ENCODE results near the gene TACC2.

Gene TACC2

GRCh38 chr10:122173337-122173736 is 184.4 kb downstream of the TACC2 start:
- no peak for DNase-seq

DNA sequence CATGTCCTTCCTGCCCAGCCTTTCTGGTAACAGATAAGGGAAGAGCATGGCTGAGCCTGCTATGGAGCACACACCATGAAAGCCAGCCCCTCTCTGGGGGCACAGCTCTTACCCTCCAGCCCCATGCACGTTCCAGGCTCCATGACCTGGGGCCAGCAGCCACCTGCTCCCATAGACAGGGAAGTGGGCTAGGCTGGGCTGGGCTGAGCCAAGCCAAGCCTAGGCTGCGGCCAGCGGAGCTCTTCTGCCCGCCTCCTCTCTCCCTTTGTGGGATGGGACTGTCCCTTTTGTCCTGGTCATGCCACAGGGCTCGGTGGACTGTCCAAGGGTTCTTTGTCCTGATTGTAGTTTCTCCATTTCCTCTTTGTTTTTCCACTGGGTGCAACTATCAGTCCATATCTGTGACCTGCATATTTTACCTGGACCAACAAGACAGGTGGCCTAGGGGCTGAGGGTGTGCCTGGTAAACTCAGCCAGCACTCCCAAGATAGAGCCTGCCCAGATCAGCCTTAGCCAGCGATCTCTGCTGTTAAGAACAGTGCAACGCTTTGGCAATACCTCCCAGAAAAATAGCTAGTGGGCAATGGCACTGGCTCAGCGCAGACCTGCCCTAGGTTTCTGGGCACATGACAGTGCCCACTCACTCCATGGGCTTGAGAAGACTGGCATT is 184.9 kb downstream of the TACC2 start:
- DNase-seq: no peak

GRCh38 chr10:122176232-122177213 is 187.6 kb downstream of the TACC2 start:
- DNase-seq: no peak

- no peak for DNase-seq
These were observed 189.7 kb downstream of the TACC2 start for GRCh38 chr10:122178655-122179054.

DNA sequence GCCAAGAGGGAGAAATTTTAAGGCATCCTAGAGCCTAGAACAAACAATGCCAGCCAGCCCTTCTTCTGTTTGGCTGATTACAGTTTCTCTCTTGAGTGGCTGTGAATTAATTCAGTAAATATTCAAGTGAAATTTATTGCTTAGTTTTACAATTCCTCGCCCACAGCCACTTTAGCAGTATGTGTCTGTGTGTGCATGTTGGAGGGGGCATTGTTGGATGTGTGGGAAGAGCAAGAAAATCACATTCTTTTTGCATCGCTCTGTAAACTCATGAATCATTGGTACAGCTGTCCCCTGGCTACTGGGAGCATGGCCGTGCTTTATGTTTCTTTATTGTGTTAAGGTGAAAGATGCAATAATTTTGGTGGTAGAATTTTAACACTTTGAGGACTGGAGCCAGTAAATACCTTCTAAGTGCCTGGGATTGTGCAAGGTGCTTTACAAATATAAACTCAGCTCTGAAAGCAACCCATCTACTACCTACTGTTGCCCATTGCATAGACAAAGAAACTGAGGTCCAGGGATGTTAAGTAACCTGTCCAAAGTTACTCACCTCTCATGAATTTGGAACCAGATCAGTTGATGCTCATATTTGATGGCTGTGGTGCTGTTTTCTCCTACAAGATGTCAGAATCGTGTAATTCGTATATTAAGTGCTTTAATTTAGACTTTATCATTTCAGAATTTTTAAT is 192.2 kb downstream of the TACC2 start:
- no peak for DNase-seq

- DNase-seq: no peak
These were observed 192.9 kb downstream of the TACC2 start for GRCh38 chr10:122181876-122182275.

- no peak for DNase-seq
These were observed 193.3 kb downstream of the TACC2 start for GRCh38 chr10:122182308-122182707.

DNA sequence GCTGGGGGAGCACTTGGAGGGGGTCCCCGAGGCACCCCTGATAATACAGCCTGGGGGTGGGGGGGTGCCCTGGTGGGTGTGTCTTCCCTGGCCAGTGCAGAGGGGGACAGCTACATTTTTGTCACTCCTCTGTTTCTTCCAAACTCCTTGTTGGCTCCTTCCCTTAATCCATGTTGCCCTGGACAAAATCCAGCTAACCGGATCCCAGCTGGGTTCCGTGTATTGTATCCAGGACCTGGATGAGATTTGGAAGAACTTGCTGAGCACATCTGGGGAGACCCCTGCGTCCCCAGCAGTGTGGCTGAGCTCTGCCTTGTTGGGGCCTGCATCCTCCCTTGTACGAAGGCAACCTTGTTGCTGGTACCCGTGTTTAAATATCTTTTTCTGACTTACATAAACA is 195.3 kb downstream of the TACC2 start:
- no peak for DNase-seq

GRCh38 chr10:122185643-122186042 is 196.7 kb downstream of the TACC2 start:
- no peak for DNase-seq

DNA sequence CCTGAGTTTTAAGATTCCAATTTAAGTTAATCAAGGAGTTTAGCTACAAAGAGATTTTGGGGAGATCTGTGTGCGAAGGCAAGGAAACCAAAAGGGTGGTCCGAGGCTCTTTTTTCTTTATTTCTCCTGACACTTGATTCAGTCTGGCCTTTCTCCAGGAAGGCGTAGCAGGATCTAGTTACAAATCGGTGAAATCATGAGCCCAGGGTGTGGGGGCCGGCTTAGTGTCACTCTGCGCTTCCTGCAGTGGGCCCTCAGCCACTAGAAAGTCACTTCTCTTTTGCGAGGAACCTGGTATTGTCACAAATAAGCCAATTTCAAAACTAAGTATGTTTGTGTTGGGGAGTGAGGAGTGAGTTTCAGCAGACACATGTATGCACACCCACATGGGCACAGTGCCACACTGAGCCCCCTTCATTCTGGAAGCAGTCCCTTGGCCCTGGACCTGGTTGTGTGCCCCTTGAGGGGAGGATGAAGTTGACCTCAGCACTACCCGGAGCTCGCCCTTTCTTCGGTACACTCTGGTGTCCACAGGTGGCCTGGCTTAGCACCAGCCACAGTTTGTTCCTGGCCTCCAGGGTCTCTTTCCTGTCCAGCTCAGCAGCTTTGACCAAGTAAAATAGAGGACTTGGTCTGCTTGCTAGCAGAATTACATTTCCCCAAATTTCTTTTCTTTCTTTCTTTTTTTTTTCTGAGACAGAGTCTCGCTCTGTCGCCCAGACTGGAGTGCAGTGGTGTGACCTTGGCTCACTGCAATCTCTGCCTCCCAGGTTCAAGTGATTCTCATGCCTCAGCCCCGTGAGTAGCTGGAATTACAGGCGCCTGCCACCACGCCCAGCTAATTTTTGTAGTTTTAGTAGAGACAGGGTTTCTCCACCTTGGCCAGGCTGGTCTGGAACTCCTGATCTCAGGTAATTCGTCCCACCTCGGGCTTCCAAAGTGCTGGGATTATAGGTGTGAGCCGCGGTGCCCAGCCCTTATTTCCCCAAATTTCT is 198.2 kb downstream of the TACC2 start:
- DNase-seq: no peak

- no peak for DNase-seq
These were observed 199.7 kb downstream of the TACC2 start for GRCh38 chr10:122188706-122189105.

- no peak for DNase-seq
These were observed 200.2 kb downstream of the TACC2 start for GRCh38 chr10:122189185-122189584.

- DNase-seq: no peak
These were observed 201.4 kb downstream of the TACC2 start for GRCh38 chr10:122190176-122190943.

- no peak for DNase-seq
These were observed 203.1 kb downstream of the TACC2 start for GRCh38 chr10:122191936-122192541.

DNA sequence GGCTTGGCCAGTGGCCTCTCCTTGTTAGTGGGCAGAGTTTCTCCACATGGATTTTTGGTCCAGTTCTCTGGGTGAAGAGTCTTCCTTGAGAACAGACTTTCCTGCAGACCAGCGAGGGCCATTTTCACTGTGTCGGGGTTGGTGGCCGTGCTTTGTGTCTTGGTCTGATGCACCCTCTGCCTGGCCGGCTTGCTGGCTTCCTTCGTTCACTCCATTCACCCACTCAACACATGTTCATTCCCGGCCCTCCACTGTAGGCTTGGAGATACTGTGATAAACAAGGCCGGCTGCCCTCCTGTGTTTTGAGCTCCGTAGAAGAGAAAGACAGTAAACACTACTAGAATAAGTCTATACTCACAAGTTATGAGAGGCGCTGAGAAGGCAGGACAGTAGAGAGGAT is 205.3 kb downstream of the TACC2 start:
- no peak for DNase-seq

DNA sequence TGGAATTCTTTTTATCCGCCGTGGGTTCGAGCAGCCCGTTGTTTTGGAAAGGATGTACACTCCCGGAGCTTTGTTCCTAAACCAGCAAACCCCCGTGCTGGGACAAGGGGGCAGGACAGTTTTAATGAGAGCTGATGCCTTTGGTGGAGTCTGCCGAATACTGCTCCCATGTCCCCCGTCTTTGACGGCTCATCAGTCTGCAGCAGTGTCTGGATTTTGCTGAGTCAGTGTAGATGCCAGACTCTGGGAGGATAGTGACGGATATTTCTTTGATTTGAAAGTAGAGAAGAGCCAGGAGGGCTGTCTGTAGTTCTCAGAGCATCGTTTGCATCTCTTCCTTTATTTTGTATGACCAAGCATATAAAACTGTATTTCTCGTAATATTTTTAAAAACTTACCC is 207.3 kb downstream of the TACC2 start:
- no peak for DNase-seq

- no peak for DNase-seq
These were observed 208.8 kb downstream of the TACC2 start for GRCh38 chr10:122197611-122198222.

DNA sequence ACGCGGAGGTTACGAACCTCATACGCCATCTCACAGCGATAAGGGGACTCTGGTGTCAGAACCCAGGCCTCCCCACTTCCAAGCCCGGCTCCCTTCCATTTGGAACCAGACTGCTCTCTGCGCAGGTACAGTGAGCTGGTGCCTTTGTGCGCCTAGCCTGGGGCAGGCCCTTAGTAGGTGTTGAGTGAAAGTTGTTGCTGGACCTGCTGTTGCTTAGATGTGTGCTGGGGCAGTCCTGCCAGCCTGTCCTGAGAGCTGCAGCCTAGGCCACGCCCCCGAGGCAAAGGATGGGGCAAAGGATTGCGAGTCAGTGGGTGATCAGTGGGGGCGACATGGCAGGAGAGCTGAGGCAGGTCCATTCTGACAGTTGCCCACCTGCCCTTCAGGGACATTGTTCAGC is 209.7 kb downstream of the TACC2 start:
- DNase-seq: no peak

DNA sequence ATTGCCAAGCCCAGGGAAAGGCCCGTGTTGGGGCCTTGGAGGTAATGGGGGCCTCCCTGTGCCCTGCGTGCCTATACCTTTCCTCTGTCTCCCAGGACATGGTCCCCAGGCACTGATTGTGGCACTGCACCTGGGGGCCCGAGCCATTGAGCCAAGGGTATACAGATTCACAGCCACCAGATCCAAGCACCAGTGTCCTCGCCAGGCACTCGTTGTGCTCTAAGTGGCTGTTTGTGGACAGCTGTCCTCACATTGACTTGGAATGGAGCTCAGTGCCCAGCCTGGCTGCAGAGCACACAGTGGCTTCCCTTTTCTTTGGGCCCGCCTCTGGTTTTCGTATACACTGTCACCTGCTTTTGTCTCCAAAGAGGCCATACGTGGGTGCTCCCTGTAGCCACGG is 210.1 kb downstream of the TACC2 start:
- DNase-seq: no peak

- no peak for DNase-seq
These were observed 210.7 kb downstream of the TACC2 start for GRCh38 chr10:122199689-122200088.

DNA sequence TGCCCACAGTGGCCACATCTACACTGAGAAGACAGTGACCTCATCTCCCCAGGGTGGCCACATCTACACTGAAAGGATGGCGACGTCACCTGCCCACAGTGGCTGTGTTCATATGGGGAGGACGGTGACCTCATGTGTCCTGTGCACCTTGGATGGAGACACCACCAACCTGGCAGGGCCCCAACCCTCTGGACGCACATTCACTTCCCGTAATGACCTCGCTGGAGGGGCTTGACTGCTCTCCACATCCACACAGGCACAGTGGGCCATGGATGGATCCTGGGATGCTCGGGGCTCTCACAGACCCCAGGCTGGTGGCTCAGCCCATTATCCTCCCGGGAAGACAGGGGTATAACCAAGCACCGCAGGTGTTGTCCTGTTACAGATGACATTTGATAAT is 212.4 kb downstream of the TACC2 start:
- no peak for DNase-seq
